GM12892 (cell line): Measurements from ENCODE around the gene CAMK1D.
A peak's percentile ranks its signal among the peaks of the same experiment; 100 is the strongest.

Experiments used
- DNase-seq: peaks from one replicate; pipeline ENCODE4 v3.0.0; 2011; ENCODE audit not compliant: insufficient read length
- FAIRE-seq: peaks from 2 replicates; lab custom pipeline; 2011; peaks lifted over from hg19 to GRCh38; lab: Jason Lieb, UNC
- POLR2A ChIP-seq: IDR thresholded peaks from 2 replicates; pipeline ENCODE4 v1.6.1; 2011; ENCODE audit warnings: low read depth, low read length, control low read depth
- POLR2AphosphoS5 ChIP-seq: IDR thresholded peaks from 2 replicates; pipeline ENCODE4 v1.6.1; 2011; ENCODE audit warnings: low read depth, low read length, control low read depth
- TAF1 ChIP-seq: IDR thresholded peaks from 2 replicates; pipeline ENCODE4 v1.6.1; 2011; ENCODE audit warnings: low read depth, mild to moderate bottlenecking, control low read depth, low read length, borderline replicate concordance

CAMK1D gene

GRCh38 chr10:12448340-12448728 is 99.0 kb downstream of the CAMK1D start:
- no peak for FAIRE-seq
- TF ChIP-seq POLR2A (no peak), TAF1 (no peak), POLR2AphosphoS5 (no peak)
- DNase-seq = no peak

GRCh38 chr10:12448729-12449391 is 99.5 kb downstream of the CAMK1D start:
- FAIRE-seq (peak; percentile 98), DNase-seq (peak; percentile 34)
- TF ChIP-seq TAF1 (no peak), POLR2A (peak; percentile 54; the same call in 1 of the 2 replicates), POLR2AphosphoS5 (0 out of 2 replicates have a peak, but pooled peaks have one; percentile 31)

GRCh38 chr10:12455318-12455717 is 106.0 kb downstream of the CAMK1D start:
- TF ChIP-seq POLR2AphosphoS5 = no peak
- TF ChIP-seq POLR2A = no peak
- no peak for TF ChIP-seq TAF1
- FAIRE-seq = no peak
- DNase-seq = no peak

DNA sequence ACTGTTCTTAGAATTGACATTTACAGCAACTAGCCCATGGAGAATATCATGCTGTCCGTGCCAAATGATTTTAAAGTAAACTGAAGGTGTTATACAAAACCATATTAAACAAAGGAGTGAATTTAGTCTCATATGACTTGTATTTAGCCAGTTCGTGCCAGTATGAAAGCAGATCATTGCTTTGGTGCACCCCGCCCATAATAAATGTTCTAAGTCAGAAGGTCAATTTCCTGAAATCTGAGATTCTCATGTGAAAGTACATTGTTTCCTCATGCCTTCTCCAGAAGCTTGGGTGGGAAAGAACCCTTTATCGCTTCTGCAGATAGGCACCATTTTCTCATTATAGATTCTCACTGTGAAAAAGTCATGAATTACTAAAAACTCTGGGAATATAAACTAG is 106.4 kb downstream of the CAMK1D start:
- DNase-seq (no peak), FAIRE-seq (no peak)
- TF ChIP-seq POLR2A (no peak), TAF1 (no peak), POLR2AphosphoS5 (no peak)

DNA sequence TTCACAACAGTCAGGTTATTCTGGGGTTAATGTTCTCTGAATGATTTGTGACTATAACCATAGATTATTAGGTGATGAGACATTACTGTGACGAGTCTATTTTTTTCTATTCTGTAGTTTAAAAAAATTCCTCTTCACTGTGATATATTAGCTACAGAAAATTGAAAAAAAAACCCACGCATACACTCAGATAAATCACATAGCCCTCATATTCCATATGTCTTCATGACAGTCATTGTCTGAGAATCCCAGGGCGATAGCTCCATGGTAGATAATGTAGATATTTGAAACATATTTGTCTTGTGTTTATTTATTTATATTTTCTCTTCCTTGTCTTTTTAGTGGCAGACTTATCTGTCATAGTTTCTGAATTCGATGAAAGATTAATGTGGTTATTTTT is 110.0 kb downstream of the CAMK1D start:
- TF ChIP-seq POLR2AphosphoS5 = no peak
- no peak for TF ChIP-seq POLR2A
- TF ChIP-seq TAF1 = no peak
- FAIRE-seq = no peak
- DNase-seq = no peak

- FAIRE-seq = no peak
- DNase-seq = no peak
- TF ChIP-seq POLR2A (no peak), TAF1 (no peak), POLR2AphosphoS5 (no peak)
These were observed 110.4 kb downstream of the CAMK1D start for GRCh38 chr10:12459762-12460161.

GRCh38 chr10:12463459-12463838 is 114.1 kb downstream of the CAMK1D start:
- FAIRE-seq (no peak), DNase-seq (no peak)
- TF ChIP-seq TAF1 = no peak
- no peak for TF ChIP-seq POLR2A
- TF ChIP-seq POLR2AphosphoS5 = no peak

DNA sequence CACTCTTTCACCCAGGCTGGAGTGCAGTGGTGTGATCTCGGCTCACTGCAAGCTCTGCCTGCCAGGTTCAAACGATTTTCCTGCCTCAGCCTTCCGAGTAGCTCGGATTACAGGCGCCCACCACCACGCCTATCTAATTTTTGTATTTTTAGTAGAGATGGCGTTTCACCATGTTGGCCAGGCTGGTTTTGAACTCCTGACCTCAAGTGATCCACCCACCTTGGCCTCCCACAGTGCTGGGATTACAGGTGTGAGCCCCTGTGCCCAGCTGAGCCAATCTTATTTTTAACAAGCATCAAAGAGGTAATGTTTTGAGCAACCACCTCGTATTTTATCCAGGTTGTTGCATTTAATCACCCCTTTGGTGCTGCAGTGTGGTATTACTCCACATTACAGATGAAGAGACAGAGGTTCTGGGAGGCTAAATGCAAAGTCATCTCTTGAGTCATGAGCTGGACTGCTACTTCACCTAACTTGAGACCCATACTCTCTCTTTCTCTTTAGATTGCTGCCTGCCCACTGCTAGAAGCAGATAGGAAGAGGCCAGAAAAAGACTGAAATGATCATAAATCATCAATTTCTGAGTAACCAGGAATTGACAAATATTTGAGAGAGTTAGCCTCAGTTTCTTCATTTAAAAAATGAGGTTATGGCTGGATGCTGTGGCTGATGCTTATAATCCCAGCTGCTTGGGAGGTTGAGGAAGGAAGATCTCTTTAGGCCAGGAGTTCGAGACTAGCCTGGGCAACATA is 116.2 kb downstream of the CAMK1D start:
- FAIRE-seq = no peak
- no peak for TF ChIP-seq TAF1
- TF ChIP-seq POLR2AphosphoS5 = no peak
- no peak for TF ChIP-seq POLR2A
- no peak for DNase-seq

- FAIRE-seq (no peak), DNase-seq (no peak)
- no peak for TF ChIP-seq POLR2A
These were observed 117.5 kb downstream of the CAMK1D start for GRCh38 chr10:12466704-12467305.

- no peak for TF ChIP-seq TAF1
- TF ChIP-seq POLR2A = no peak
- no peak for TF ChIP-seq POLR2AphosphoS5
- no peak for FAIRE-seq
These were observed 120.0 kb downstream of the CAMK1D start for GRCh38 chr10:12469345-12469744.

DNA sequence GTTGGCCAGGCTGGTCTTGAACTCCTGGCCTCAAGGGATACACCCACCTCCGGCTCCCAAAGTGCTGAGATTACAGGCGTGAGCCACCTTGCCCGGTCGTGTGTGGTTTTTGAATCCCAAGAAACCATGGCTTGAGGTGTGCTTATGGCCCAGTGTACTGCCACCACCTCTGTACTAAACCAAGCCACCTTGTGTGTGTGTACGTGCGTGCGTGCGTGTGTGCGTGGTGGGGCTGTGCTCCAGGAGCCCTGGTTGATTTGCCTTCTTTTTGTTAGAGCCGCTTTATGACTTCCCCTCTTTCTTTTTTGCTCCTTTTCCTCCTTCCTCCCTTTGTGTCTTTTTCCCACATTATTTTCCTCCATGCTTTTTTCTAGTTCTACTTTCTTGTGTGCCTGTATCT is 121.4 kb downstream of the CAMK1D start:
- DNase-seq (no peak), FAIRE-seq (no peak)
- TF ChIP-seq POLR2A (no peak), TAF1 (no peak), POLR2AphosphoS5 (no peak)

More at GRCh38 chr10:12469345-12469744, 120.0 kb downstream of the CAMK1D start:
- DNase-seq = no peak
